ENCODE measurements around the gene GSDME.
A peak's percentile ranks its signal among the peaks of the same experiment; 100 is the strongest.
"Not testable (repeated sequence)": the region's sequence is repeated elsewhere in the genome, so short reads cannot be mapped to it uniquely, and the experiment has no call there.

The GSDME gene

GRCh38 chr7:24757353-24758275 lies at the start of gene GSDME:
TSS of gene GSDME (minus strand) at chr7:24757464. CDS start at chr7:24749774, 7,690 bp downstream.
- peak; percentile 39 for DNase-seq (ENCODE audit: low read depth)

- no peak for DNase-seq (ENCODE audit: low read depth)
Measured at GRCh38 chr7:24802300-24802699, 45.0 kb upstream of the GSDME start.

GRCh38 chr7:24801883-24802282 lies 44.6 kb upstream of the GSDME start:
- no peak for DNase-seq (ENCODE audit: low read depth)

GRCh38 chr7:24800667-24801066 lies 43.4 kb upstream of the GSDME start:
- DNase-seq (ENCODE audit: low read depth), result no peak

- no peak for DNase-seq (ENCODE audit: low read depth)
Measured at GRCh38 chr7:24800073-24800472, 42.8 kb upstream of the GSDME start.

- no peak for DNase-seq (ENCODE audit: low read depth)
Measured at GRCh38 chr7:24799506-24799905, 42.2 kb upstream of the GSDME start.

- no peak for DNase-seq (ENCODE audit: low read depth)
Measured at GRCh38 chr7:24798261-24798660, 41.0 kb upstream of the GSDME start.

- no peak for DNase-seq (ENCODE audit: low read depth)
Measured at GRCh38 chr7:24797270-24797669, 40.0 kb upstream of the GSDME start.

GRCh38 chr7:24795407-24795767 lies 38.1 kb upstream of the GSDME start:
- DNase-seq (ENCODE audit: low read depth), result no peak

- DNase-seq (ENCODE audit: low read depth), result not testable (repeated sequence)
Measured at GRCh38 chr7:24794751-24795406, 37.6 kb upstream of the GSDME start.

- DNase-seq (ENCODE audit: low read depth), result no peak
Measured at GRCh38 chr7:24793982-24794648, 36.9 kb upstream of the GSDME start.

- no peak for DNase-seq (ENCODE audit: low read depth)
Measured at GRCh38 chr7:24788961-24789576, 31.8 kb upstream of the GSDME start.

- DNase-seq (ENCODE audit: low read depth), result no peak
Measured at GRCh38 chr7:24788075-24788474, 30.8 kb upstream of the GSDME start.

GRCh38 chr7:24786941-24787340 lies 29.7 kb upstream of the GSDME start:
- peak; percentile 31 for DNase-seq (ENCODE audit: low read depth)

GRCh38 chr7:24786306-24786705 lies 29.0 kb upstream of the GSDME start:
- no peak for DNase-seq (ENCODE audit: low read depth)

- DNase-seq (ENCODE audit: low read depth), result no peak
Measured at GRCh38 chr7:24784277-24784676, 27.0 kb upstream of the GSDME start.

GRCh38 chr7:24783698-24784097 lies 26.4 kb upstream of the GSDME start:
- DNase-seq (ENCODE audit: low read depth), result no peak

- no peak for DNase-seq (ENCODE audit: low read depth)
Measured at GRCh38 chr7:24781106-24781505, 23.8 kb upstream of the GSDME start.

GRCh38 chr7:24779283-24779655 lies 22.0 kb upstream of the GSDME start:
- no peak for DNase-seq (ENCODE audit: low read depth)

GRCh38 chr7:24778543-24779282 lies 21.4 kb upstream of the GSDME start:
- DNase-seq (ENCODE audit: low read depth), result peak; percentile 88

- peak; percentile 5 for DNase-seq (ENCODE audit: low read depth)
Measured at GRCh38 chr7:24777806-24778205, 20.5 kb upstream of the GSDME start.

GRCh38 chr7:24773646-24774045 lies 16.4 kb upstream of the GSDME start:
- DNase-seq (ENCODE audit: low read depth), result no peak

All from fibroblast of the conjunctiva (primary cell).